Subcutaneous adipose tissue (tissue), 4 donors: ENCODE measurements around the gene PTPRO. TPM values are rescaled to one million over a fixed set of nuclear protein-coding genes. Genes with fewer than 3 reads are reported as not detected.

Experiments used
- total RNA-seq, 4 donors: library from RNA; depleted of rRNA; stranded (reverse); fragments of >200 nt; gene quantifications; one replicate each; pipeline ENCODE4 v1.1.0, GENCODE V29; 2016
- TF ChIP-seq, protein P1 (sequence below): fragments of 450-650 bp; IDR thresholded peaks from one replicate; pipeline ENCODE4 v1.5.1; 2016; ENCODE audit warnings: low read depth, mild to moderate bottlenecking, control low read depth, antibody characterized with exemption, moderate library complexity

The PTPRO gene
- total RNA-seq, 4 donors from 2014 or later = 0.75 to 24.5 (median 4.0) TPM

DNA sequence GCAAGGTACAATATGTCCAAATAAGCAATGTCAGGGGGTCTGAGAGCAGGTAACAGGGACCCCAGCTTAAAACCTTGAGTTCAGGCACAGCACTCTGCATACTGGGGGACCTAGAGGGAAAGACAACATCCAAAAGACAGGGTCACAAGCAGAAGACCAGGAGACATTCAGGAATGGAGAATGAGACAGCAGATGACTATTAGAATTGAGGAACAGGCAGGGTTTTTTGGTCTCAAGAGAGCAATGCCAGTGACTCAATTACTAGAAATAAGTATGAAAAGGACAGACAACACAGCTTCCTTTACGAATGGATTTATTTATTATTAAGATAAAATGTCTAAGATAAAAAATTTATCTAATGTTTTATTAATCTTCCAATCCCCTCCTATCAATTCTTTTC is 223.0 kb downstream of the PTPRO start:
- TF ChIP-seq, protein P1, sequence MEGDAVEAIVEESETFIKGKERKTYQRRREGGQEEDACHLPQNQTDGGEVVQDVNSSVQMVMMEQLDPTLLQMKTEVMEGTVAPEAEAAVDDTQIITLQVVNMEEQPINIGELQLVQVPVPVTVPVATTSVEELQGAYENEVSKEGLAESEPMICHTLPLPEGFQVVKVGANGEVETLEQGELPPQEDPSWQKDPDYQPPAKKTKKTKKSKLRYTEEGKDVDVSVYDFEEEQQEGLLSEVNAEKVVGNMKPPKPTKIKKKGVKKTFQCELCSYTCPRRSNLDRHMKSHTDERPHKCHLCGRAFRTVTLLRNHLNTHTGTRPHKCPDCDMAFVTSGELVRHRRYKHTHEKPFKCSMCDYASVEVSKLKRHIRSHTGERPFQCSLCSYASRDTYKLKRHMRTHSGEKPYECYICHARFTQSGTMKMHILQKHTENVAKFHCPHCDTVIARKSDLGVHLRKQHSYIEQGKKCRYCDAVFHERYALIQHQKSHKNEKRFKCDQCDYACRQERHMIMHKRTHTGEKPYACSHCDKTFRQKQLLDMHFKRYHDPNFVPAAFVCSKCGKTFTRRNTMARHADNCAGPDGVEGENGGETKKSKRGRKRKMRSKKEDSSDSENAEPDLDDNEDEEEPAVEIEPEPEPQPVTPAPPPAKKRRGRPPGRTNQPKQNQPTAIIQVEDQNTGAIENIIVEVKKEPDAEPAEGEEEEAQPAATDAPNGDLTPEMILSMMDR = no peak

DNA sequence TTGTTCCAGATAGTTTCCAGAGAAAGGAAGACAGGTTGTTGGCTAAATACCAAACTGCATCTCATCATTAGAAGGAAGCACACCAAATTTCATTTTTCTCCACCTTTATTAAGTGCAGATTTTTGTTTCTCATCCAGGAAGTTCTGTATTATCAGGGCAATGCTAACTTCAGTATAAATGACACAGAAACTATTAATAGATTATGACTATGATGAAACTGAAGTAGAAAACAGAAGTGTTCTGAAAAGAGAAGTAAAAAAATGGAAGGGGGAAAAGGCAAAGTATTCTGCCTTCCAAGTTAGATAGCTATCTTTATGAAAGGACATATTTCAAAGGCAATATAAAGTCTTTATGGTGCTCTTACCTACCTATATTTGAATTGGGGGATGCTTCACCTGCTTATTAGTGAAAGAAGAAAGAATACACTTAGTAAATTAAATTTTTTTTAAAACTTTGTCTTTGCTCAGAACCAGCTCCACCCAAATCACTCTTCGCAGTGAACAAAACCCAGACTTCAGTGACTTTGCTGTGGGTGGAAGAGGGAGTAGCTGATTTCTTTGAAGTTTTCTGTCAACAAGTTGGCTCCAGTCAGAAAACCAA is 223.9 kb downstream of the PTPRO start:
- TF ChIP-seq, protein P1 = no peak

DNA sequence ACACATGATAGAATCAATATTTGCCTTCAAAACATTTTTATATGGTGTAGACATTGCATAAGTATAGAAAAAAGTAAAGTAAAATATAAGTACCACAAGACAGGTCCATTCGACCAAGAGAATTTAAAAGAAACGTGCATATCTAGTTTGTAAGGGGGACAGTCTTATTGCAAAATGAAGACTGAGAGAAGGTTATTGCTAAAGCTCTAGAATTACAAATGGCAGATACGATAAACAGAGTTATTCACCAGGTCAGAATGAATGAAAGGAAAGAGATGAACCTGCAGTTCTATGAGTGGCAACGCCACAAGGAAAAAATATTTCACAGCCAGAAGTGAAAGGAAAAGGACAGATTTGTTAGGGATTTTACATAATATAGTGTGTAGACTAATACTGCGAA is 224.8 kb downstream of the PTPRO start:
- TF ChIP-seq, protein P1 = no peak

DNA sequence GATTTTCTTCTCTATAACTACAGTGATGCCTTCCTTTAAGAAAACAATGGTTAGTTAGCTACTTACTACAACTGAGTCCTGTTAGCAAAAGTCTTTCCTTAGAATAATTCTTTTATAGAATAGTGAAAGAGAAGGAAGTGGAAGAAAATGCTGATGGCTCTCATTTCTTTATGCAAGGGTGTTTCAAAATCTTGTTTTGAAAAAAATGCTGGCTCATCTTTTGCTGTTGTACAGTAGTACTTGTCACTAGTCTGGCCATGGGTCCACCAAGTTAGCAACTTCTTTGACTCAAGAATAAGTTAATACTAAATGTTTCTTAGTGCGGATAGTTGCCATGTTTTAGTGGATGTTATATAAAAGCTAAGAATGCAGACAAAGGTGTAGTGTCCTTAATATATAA is 225.4 kb downstream of the PTPRO start:
- TF ChIP-seq, protein P1 = no peak

DNA sequence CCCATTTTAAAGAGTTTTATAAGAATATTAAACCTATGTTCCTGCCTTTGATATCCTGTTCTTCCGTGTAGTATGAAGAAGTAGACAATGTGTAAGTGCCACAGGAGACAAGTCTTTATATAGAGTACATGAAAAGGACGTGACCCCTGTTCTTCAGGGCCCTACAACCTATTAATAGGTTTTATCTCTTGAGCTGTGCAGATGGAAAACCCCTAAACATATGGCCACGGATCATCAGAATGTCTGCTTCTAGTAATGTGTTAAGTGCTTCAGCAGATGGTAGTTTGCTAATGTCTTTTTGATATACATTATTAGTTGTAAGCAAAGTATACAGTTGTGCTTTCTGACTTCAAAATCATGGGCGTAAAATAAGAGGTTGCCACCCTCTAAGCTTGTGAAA is 228.5 kb downstream of the PTPRO start:
- TF ChIP-seq, protein P1 = no peak

DNA sequence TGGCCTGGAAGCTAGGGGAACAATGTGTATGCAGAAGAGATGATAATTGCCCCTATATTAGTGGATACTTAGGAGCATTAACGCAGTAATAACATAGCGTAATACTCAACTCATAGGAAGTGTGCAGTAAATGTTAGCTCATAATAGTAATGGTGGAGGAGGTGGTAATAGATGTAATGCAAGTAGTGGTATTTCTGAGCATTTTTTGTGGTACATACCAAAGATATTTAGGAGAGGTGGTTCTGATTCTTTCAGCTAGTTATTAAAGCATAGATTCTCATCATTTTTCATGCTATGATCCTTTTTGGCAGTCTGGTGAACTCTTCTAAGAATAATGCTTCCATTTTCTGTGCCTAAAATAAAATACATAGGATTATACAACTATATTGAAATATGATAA is 233.1 kb downstream of the PTPRO start:
- TF ChIP-seq, protein P1 = no peak

DNA sequence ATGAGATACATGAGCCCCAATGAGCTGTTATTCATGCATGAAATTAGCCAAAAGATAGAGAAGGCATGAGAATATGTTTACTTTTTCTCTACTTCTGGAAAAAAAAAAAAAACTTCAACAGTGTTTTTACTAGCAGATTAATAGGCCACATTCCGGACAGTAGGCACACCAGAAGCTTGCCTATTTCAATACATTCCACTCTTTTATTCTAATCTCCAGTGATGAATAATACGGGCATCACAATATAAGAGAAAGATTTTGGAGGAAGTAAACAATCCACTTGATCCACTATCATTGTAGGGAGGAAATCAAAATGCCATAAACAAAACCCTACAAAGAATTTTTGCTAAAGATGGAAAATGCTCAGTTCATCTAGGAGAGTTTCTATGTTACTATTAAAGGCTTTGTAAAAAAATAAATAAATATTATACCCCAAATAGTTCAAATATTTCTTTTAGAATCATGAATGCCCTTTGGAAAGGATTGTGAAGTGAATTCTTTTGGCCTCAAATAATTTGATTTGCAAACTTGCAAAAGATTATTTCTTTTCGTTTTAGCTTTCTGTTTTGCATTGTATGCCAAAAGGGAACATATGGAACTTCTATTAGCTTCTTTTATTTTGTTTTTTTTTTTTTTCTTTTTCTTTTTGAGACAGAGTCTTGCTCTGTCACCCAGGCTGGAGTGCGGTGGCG is 234.2 kb downstream of the PTPRO start:
- TF ChIP-seq, protein P1 = no peak
